Measurements from ENCODE around the gene PIGR. TPM values are rescaled to one million over a fixed set of nuclear protein-coding genes. Genes with fewer than 3 reads are reported as not detected.

Gene PIGR
- total and polyA plus RNA-seq, 7 experiments from 2014 or later, result not detected

DNA sequence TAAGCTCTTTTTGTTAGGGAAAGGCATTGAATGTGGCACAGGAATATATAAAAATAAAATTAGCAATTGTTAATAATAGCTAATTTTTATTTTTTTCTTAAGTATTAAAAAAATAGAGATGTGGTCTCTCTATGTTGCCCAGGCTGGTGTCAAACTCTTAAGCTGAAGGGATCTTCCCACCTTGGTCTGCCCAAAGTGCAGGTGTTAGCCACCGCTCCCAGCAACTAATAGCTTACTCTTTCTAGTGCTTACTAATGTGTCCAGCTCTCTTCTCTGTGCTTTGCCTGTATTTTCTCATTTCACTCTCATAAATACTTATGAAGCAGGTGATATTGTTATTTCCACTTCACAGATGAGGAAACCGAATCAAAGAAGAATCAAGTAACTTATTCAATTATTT lies 62.4 kb downstream of the PIGR start:
- peaks cover 0 to 10% (median 5%) of the 10 kb centered on the region in 11 donors for H3K9me3 Mint-ChIP-seq
- ATAC-seq (no peak), DNase-seq (no peak)
- Histone ChIP-seq H3K27me3 (ENCODE audit: control insufficient read depth in 2 of 2, insufficient read depth in 2 of 2, low read length in 2 of 2) (no peaks in the 10 kb centered on the region), H3K4me3 (ENCODE audit: low read length) (no peak overlapping the region), H3K27ac (ENCODE audit: low read depth, low read length) (no peak overlapping the region), H3K4me1 (ENCODE audit: control insufficient read depth in 2 of 2, insufficient read depth in 2 of 2, low read length in 2 of 2) (no peaks in the 10 kb centered on the region), H3K9me3 (ENCODE audit: control insufficient read depth in 2 of 3, low read length in 3 of 3) (no peaks in the 10 kb centered on the region), H3K36me3 (ENCODE audit: control insufficient read depth in 2 of 3, insufficient read depth in 3 of 3, low read length in 3 of 3) (no peaks in the 10 kb centered on the region)
- ChIA-PET CTCF (interaction anchor here (0.7 to 2.6 kb wide), 5 partner anchors 9 to 144 kb away, joined by 3 to 7 read pairs (median 4); no protein-coding TSS in a partner anchor), POLR2A (interaction anchor here (0.6 to 2.7 kb wide), 6 partner anchors 12 to 148 kb away, joined by 3 to 15 read pairs (median 3); partner anchors contain the start of gene FCMR)
- H3K27ac Mint-ChIP-seq, result no peak overlapping the region
- H3K27me3 Mint-ChIP-seq, result peaks cover 0 to 15% (median 0%) of the 10 kb centered on the region in 5 donors
- H3K4me1 Mint-ChIP-seq, result peaks cover 0 to 11% (median 6%) of the 10 kb centered on the region in 7 donors
- intact Hi-C loops (cut with micrococcal nuclease), result no loop called here
- peaks cover 0 to 15% (median 9%) of the 10 kb centered on the region in 5 donors for H3K36me3 Mint-ChIP-seq
- H3K4me3 Mint-ChIP-seq, result no peak overlapping the region

DNA sequence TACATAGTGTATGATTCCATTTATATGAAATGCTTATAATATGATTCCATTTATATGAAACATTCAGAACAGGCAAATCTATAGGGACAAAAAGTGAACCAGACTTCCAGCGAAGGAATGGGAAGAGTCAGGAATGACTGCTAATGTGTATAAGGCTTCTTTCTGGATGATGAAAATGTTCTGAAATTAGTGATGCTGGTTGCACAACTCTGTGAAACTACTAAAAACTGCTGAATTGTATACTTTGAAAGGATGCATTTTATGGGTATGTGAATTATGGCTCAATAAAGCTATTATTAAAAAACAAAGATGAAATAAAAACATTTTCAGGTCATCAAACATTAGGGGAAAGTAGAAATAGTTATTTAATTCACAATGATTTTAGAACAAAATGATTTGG lies 63.1 kb downstream of the PIGR start:
- no peaks in the 10 kb centered on the region for H3K27me3 ChIP-seq (ENCODE audit: control insufficient read depth in 2 of 2, insufficient read depth in 2 of 2, low read length in 2 of 2)
- Mint-ChIP-seq H3K27me3 (peaks cover 0 to 13% (median 0%) of the 10 kb centered on the region in 5 donors), H3K27ac (no peak overlapping the region), H3K4me3 (no peak overlapping the region), H3K4me1 (peaks cover 0 to 8% (median 1%) of the 10 kb centered on the region in 7 donors), H3K9me3 (peaks cover 0 to 17% (median 9%) of the 10 kb centered on the region in 11 donors), H3K36me3 (peaks cover 4 to 17% (median 9%) of the 10 kb centered on the region in 5 donors)
- no peak for ATAC-seq
- no peaks in the 10 kb centered on the region for H3K4me1 ChIP-seq (ENCODE audit: control insufficient read depth in 2 of 2, insufficient read depth in 2 of 2, low read length in 2 of 2)
- H3K27ac ChIP-seq (ENCODE audit: low read depth, low read length), result no peak overlapping the region
- intact Hi-C loops (cut with micrococcal nuclease), result no loop called here
- peaks cover 0 to 5% (median 5%) of the 10 kb centered on the region in 3 experiments for H3K9me3 ChIP-seq (ENCODE audit: control insufficient read depth in 2 of 3, low read length in 3 of 3)
- ChIA-PET CTCF (interaction anchor here (0.8 to 2.6 kb wide), 5 partner anchors 23 to 152 kb away, joined by 3 to 7 read pairs (median 3); no protein-coding TSS in a partner anchor), POLR2A (interaction anchor here (1.2 to 2.7 kb wide), 3 partner anchors 13 to 38 kb away, joined by 3 to 15 read pairs (median 11); partner anchors contain the start of gene FCMR)
- no peak for DNase-seq
- no peak overlapping the region for H3K4me3 ChIP-seq (ENCODE audit: low read length)
- no peaks in the 10 kb centered on the region for H3K36me3 ChIP-seq (ENCODE audit: control insufficient read depth in 2 of 3, insufficient read depth in 3 of 3, low read length in 3 of 3)

- ATAC-seq (no peak), DNase-seq (no peak)
- peaks cover 5 to 19% (median 11%) of the 10 kb centered on the region in 5 donors for H3K36me3 Mint-ChIP-seq
- Histone ChIP-seq H3K4me1 (ENCODE audit: control insufficient read depth in 2 of 2, insufficient read depth in 2 of 2, low read length in 2 of 2) (no peaks in the 10 kb centered on the region), H3K27ac (ENCODE audit: low read depth, low read length) (no peak overlapping the region), H3K9me3 (ENCODE audit: control insufficient read depth in 2 of 3, low read length in 3 of 3) (peaks cover 0 to 11% (median 8%) of the 10 kb centered on the region in 3 experiments), H3K36me3 (ENCODE audit: control insufficient read depth in 2 of 3, insufficient read depth in 3 of 3, low read length in 3 of 3) (no peaks in the 10 kb centered on the region), H3K27me3 (ENCODE audit: control insufficient read depth in 2 of 2, insufficient read depth in 2 of 2, low read length in 2 of 2) (no peaks in the 10 kb centered on the region), H3K4me3 (ENCODE audit: low read length) (no peak overlapping the region)
- H3K27me3 Mint-ChIP-seq, result peaks cover 0 to 12% (median 0%) of the 10 kb centered on the region in 5 donors
- POLR2A ChIA-PET, result interaction anchor here (1.2 to 2.7 kb wide), 2 partner anchors 18 to 39 kb away, joined by 3 to 15 read pairs; partner anchors contain the start of gene FCMR
- no peak overlapping the region for H3K4me3 Mint-ChIP-seq
- H3K9me3 Mint-ChIP-seq, result peaks cover 0 to 23% (median 13%) of the 10 kb centered on the region in 11 donors
- intact Hi-C loops (cut with micrococcal nuclease), result no loop called here
- H3K27ac Mint-ChIP-seq, result no peak overlapping the region
- CTCF ChIA-PET, result interaction anchor here (0.8 to 2.6 kb wide), 3 partner anchors 24 to 152 kb away, joined by 3 to 7 read pairs (median 3); no protein-coding TSS in a partner anchor
- peaks cover 0 to 5% (median 0%) of the 10 kb centered on the region in 7 donors for H3K4me1 Mint-ChIP-seq
These were observed 63.7 kb downstream of the PIGR start for GRCh38 chr1:206882555-206882954.

DNA sequence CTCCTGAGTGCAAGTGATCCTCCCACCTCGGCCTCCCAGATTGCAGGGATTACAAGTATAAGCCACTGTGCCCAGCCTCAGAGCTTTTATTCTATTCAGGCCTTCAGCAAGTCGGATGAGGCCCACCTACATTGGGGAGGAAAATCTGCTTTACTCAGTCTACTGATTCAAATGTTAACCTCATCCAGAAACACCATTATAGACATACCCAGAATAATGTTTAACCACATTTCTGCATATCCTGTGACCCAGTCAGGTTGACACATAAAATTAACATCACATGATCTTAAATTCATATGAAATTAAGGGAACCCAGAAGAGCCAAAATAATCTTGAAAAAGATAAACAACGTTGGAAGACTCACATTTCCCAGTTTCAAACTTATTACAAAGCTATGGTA lies 66.0 kb downstream of the PIGR start:
- POLR2A ChIA-PET, result interaction anchor here (0.8 to 2.2 kb wide), 3 partner anchors 10 to 78 kb away, joined by 3 to 5 read pairs (median 4); no protein-coding TSS in a partner anchor
- DNase-seq, result no peak
- Histone ChIP-seq H3K27ac (ENCODE audit: low read depth, low read length) (no peak overlapping the region), H3K36me3 (ENCODE audit: control insufficient read depth in 2 of 3, insufficient read depth in 3 of 3, low read length in 3 of 3) (no peaks in the 10 kb centered on the region), H3K27me3 (ENCODE audit: control insufficient read depth in 2 of 2, insufficient read depth in 2 of 2, low read length in 2 of 2) (no peaks in the 10 kb centered on the region), H3K4me3 (ENCODE audit: low read length) (no peak overlapping the region), H3K9me3 (ENCODE audit: control insufficient read depth in 2 of 3, low read length in 3 of 3) (peaks cover 0 to 14% (median 8%) of the 10 kb centered on the region in 3 experiments), H3K4me1 (ENCODE audit: control insufficient read depth in 2 of 2, insufficient read depth in 2 of 2, low read length in 2 of 2) (no peaks in the 10 kb centered on the region)
- no peak overlapping the region for H3K27ac Mint-ChIP-seq
- peaks cover 12 to 36% (median 17%) of the 10 kb centered on the region in 5 donors for H3K36me3 Mint-ChIP-seq
- peaks cover 0 to 3% (median 0%) of the 10 kb centered on the region in 7 donors for H3K4me1 Mint-ChIP-seq
- intact Hi-C loops (cut with micrococcal nuclease), result no loop called here
- peaks cover 0 to 7% (median 0%) of the 10 kb centered on the region in 5 donors for H3K27me3 Mint-ChIP-seq
- peaks cover 0 to 45% (median 22%) of the 10 kb centered on the region in 11 donors for H3K9me3 Mint-ChIP-seq
- no peak overlapping the region for H3K4me3 Mint-ChIP-seq
- CTCF ChIA-PET, result interaction anchor here (0.6 to 1.7 kb wide), 4 partner anchors 9 to 49 kb away, joined by 3 read pairs; no protein-coding TSS in a partner anchor
- ATAC-seq, result no peak

Other genes with a start within 250 kb of the PIGR start
- gene IL19, start 175.7 kb downstream of the PIGR start, total RNA-seq, result not detected
- not detected for gene IL19, start 175.7 kb downstream of the PIGR start, polyA plus RNA-seq
- gene IL10, start 174.0 kb downstream of the PIGR start, total RNA-seq, result 1 to 10 TPM in 2 of 5 experiments, under 1 TPM in 2, not detected in 1; 0.19 to 2.7 (median 0.69) TPM
- not detected for gene IL10, start 174.0 kb downstream of the PIGR start, polyA plus RNA-seq
- not detected for gene IL20, start 80.8 kb downstream of the PIGR start, total RNA-seq
- gene IL20, start 80.8 kb downstream of the PIGR start, polyA plus RNA-seq, result not detected
- under 1 TPM in 1 of 5 experiments, not detected in 4; 0.51 TPM for gene IL24, start 49.0 kb downstream of the PIGR start, total RNA-seq
- 10 to 100 TPM; 27.9 to 28.4 TPM for gene IL24, start 49.0 kb downstream of the PIGR start, polyA plus RNA-seq
- 100 to 1,000 TPM; 103 to 943 (median 312) TPM for gene FCMR, start 24.5 kb downstream of the PIGR start, total RNA-seq
- gene FCMR, start 24.5 kb downstream of the PIGR start, polyA plus RNA-seq, result 100 to 1,000 TPM; 803 to 998 TPM
- not detected for gene FCAMR, start 24.0 kb upstream of the PIGR start, total RNA-seq
- not detected for gene FCAMR, start 24.0 kb upstream of the PIGR start, polyA plus RNA-seq
- under 1 TPM in 2 of 5 experiments, not detected in 3; 0.11 to 0.15 TPM for gene C1orf116, start 86.3 kb upstream of the PIGR start, total RNA-seq
- not detected for gene C1orf116, start 86.3 kb upstream of the PIGR start, polyA plus RNA-seq
- 10 to 100 TPM in 1 of 5 experiments, 1 to 10 TPM in 4; 7.4 to 12.8 (median 9.9) TPM for gene YOD1, start 104.7 kb upstream of the PIGR start, total RNA-seq
- under 1 TPM; 0.81 to 0.99 TPM for gene YOD1, start 104.7 kb upstream of the PIGR start, polyA plus RNA-seq
- gene PFKFB2, start 106.8 kb upstream of the PIGR start, total RNA-seq, result 1 to 10 TPM; 2.3 to 4.6 (median 3.8) TPM
- 1 to 10 TPM in 1 of 2 donors, under 1 TPM in 1; 0.64 to 2.2 TPM for gene PFKFB2, start 106.8 kb upstream of the PIGR start, polyA plus RNA-seq
- gene C4BPB, start 142.4 kb upstream of the PIGR start, total RNA-seq, result 1 to 10 TPM; 1.2 to 4.9 (median 3.1) TPM
- gene C4BPB, start 142.4 kb upstream of the PIGR start, polyA plus RNA-seq, result under 1 TPM; 0.45 to 0.60 TPM
- gene C4BPA, start 157.8 kb upstream of the PIGR start, total RNA-seq, result not detected
- gene C4BPA, start 157.8 kb upstream of the PIGR start, polyA plus RNA-seq, result not detected